Caki2 (cell line): ENCODE results near the gene TNNT1. TPM values are rescaled to one million over a fixed set of nuclear protein-coding genes. Genes with fewer than 3 reads are reported as not detected.

Source experiments
- DNase-seq: peaks from one replicate; pipeline ENCODE4 v3.0.0-alpha.2; 2015; ENCODE audit warnings: low read depth
- in situ Hi-C: cut with HindIII; loops from 2 replicates; pipeline ENCODE4 v1.10.0; 2016; ENCODE audit warnings: low sequenced_read_pairs, low pct_unique_long_range_greater_than_20kb, mixed read lengths
- total RNA-seq: library from RNA; depleted of rRNA; stranded (reverse); fragments of >200 nt; shearing (Covaris generic); gene quantifications from 2 replicates; pipeline ENCODE4 v1.2.3, GENCODE V29; 2014; ENCODE audit warnings: low replicate concordance

The TNNT1 gene
- total RNA-seq, 1 experiment from 2014 or later: 325 TPM

DNA sequence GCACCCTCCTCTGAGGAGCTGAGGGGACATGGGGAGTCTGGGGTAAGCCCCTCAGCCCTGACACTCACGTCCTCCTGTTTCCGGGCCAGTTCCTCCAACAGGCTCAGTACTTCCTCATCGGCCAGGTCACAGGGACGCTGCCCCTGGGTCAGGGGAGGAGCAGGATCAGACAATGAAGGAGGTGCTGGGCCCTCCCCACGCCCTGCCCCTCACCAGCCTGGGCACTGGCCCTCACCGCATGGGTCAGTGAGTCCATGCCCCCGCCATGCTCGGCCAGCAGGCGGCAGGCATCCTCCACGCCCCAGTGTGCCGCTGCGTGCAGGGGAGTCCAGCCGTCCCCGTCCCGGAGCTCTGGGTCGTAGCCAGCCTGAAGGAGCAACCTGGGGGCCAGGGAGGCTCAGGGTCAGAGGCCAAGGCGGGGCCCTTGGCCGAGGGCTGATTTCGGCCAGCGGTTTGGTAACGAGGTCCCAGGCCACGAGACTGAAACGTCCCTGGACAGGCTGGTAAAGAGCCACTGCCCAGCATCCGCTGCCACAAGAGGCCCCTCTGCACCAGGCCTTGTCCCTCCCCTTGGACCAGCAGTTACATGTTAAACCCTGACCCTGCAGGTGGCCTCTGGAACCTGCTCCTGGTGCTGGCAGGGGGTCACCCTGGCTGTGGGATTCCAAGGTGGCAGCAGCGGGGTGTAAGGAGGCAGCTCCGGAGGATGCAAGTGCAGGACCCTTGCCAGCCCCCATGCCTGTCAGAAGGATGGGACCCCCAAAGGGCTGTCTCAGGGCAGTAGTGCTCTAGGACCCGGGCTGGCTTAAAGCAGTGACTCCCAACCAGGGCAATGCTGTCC lies 50.1 kb downstream of the TNNT1 start:
- in situ Hi-C loops: no loop called here
- DNase-seq: no peak

DNA sequence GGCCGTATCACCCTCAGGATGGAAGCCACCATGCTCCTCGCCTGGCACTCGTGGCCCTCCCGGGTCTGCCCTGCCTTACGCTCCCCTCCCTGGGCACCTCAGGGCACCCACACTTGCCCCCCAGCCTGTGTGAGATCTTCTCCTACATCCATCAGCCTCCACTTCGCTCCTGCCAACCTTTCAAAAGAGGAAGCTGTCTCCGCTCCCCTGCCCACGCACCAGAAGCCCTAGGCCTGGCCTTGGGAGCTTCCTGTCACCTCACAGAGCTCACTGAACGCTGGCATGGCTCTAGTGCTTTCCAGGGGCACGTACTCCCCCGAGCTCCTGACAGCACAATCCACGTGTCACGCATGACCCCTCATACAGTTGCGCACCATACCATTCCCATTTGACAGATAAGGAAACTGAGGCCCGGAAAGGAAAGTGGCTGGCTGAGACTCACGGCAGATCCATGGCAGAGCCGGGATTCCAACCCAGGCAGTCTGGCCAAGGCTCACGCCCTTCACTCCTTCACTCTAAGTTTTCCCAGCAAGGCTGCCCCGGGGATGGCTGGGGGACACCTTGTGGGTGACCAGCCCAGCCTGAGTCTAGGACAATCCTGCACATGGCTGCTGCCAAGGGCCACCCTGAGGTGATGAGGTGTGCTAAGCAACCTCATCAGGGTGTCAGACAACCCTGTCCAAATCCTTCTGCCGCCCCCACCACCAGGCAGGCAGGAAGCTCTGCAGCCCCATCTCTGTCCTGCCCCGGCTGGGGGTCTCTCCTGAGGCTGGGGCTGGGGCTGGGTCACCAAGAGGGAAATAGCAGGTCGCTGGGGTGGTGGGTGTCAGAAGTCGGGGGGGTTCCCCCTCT lies 50.9 kb downstream of the TNNT1 start:
- in situ Hi-C loops: no loop called here
- no peak for DNase-seq

GRCh38 chr19:55096061-55096701 lies 52.8 kb downstream of the TNNT1 start:
- no peak for DNase-seq
- in situ Hi-C loops: no loop called here

DNA sequence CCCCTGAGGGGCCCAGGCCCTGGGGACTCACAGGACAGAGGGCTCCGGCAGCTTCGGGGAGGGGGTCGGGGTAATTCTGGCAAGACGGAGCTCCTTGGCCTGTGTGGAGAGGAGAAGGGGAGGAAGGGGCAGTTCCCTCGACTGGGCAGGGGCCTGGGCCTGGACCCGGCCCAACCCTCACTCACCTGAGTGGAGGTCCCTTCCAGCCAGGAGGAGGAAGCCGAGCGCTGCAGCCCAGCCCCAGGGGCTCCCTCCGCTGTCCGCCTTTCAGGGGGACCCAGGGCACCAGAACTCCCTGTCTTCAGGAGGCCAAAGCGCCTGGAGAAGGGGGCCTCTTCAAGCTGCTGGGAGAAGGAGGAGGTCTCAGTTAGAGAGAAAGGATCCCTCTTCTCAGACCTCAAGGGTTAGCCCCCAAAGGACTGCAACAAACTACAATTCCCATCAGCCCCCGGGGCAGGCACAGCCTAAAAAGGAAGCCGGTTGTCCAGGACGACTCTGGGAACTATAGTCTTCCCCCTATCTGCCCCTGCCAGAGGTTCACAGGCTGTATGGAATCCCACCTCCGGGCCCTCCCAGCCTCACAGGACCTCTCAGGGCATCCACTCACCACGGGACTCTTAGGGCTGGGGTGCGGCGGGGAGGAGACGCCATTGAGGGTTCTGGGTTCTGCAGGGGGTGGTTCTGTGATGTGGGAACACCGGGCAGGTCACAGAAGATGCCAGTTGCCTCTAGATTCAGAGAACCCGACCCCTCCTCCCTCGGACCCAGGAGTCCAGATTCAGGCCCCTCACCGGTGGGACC lies 53.5 kb downstream of the TNNT1 start:
- no peak for DNase-seq
- in situ Hi-C loops: no loop called here

DNA sequence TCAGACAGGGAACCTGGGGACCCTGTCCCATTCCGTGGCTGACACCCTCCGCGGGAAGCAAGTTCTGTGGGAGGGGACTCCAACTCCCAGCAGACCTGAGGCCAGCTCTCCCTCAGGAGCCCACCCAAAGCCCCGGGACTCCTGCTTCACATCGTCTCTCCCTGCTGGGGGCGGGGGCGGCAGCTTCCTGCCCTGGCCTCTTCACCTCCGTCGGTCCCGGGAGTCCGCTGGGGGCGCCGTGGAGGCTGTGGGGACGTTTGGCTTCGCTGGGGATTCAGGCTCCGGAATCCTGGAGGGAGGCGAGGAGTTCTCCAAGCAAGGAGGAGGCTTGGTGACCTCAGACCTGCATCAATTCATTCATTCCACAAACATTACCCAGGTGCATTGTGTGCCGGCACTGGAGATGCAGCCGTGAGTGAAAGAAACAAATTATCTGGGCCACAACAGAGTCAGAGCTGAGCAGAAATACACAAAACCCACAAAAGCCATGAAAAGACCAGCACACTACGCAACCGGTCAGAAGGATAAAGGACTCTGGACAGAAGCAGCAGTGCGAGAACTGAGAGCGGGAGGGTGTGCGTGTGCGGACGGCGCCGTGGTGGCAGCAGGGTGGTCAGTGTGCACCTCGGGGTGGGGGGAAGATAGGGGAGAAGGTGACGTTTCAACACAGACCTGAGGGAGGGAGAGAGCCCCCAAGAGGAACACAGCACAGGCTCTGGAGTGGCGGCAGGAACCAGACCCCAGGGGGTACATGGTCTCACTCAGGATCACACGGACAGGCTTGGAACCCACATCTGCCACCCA lies 54.3 kb downstream of the TNNT1 start:
- DNase-seq: no peak
- in situ Hi-C loops: no loop called here

GRCh38 chr19:55092423-55093318 lies 56.3 kb downstream of the TNNT1 start:
- in situ Hi-C loops: no loop called here
- no peak for DNase-seq

DNA sequence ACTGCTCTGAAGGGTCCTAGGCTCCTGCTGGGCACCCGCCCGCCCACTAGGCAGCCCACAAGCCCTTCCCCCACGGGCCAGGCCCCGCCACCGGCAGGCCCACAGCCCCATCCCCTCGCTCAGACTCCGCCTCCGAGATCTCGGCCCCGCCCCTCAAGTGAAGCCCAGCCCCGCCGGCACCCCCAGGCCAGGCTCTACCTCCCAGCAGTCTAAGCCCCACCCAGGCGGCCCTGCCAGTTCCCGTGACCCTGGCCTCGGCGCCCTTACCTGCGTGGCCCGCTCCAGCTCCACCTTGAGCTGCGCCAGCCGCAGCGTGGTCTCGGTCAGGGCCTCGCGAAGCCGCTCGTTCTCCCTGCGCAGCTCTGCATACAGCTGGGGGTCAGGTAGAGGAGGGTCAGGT lies 57.1 kb downstream of the TNNT1 start:
- in situ Hi-C loops: no loop called here
- DNase-seq: no peak

DNA sequence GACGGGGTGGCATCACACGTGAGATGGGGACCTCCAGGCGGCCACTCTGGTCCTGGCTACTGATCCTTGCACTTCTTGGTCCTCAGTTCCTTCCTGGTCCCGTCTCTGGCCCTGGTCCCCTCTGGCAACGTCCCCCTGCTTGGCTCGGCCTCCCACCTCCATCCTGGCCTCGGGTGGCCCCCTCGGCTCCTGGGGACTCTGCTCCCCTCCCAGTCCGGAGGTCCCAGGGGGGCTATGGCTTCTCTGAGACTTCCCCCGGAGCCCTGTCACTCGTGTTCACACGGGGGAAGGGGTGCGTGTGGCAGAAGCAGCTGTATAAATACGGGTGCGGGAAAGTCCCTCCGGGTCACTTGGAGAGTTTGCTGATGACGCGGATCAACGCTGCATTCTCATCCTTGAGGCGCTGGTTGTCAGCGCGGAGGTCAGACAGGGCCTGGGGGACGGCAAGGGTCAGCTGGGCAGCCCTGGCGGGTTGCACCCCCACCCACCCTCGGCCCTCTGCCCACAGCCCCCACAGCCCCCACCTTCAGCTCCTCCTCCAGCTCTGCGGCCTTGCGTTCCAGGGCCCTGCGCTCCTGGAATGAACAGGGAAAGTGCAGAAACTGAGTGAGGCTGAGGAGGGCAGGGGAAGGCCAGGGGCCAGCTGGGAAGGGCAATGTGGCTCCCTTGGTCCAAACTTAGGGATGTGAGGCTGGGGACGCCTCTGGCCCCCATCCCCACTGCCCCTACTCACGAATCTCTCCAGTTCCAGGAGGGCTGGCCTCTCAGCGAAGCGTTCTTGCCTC lies 57.7 kb downstream of the TNNT1 start:
- in situ Hi-C loops: no loop called here
- DNase-seq: no peak

GRCh38 chr19:55090564-55090963 lies 58.4 kb downstream of the TNNT1 start:
- DNase-seq: no peak
- in situ Hi-C loops: no loop called here

- in situ Hi-C loops: no loop called here
- no peak for DNase-seq
Observed at GRCh38 chr19:55089342-55089944, 59.6 kb downstream of the TNNT1 start.

DNA sequence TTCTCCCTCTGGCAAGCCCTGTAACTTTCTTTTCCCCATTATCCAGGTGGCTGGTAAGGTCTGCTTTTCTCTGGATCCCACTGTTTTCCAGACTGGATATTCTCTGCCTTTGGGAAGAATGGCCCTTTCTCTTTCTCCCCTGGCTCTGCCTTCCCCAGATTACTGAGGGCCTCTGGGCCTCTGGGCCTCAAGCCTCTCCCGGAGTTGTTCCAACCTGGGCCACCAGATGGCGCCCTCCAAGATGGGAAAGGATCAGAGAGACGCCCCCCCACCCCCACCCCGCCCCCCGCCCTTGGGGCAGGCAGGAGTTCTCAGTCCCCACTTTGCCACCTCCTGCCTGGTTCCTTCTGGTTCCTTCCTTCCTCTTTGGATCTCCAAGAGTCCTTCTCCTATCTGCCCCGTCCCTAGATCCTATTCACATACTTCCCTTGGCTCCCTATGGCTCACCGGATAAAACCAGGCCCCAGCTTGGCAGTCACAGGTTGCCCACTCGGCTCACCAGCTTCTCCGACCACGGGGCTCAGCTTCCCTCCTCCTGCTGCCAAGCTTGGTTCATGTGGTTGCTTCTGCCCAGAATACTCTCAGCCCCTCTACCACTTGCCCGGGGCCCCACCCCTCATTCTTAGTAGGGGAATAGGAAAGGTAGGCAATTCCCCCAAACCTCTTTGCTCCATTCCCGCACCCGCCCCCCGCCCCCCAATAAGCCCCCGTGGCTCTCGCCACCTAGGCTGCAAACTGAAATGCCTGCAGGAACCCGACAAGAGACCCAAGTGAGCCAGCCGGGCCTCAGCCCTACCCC lies 60.3 kb downstream of the TNNT1 start:
- in situ Hi-C loops: no loop called here
- DNase-seq: peak; percentile 64

GRCh38 chr19:55088021-55088451 lies 61.0 kb downstream of the TNNT1 start:
- in situ Hi-C loops: no loop called here
- DNase-seq: no peak

- in situ Hi-C loops: no loop called here
- no peak for DNase-seq
Observed at GRCh38 chr19:55087542-55087901, 61.5 kb downstream of the TNNT1 start.

- in situ Hi-C loops: no loop called here
- DNase-seq: peak; percentile 95
Observed at GRCh38 chr19:55086730-55087541, 62.1 kb downstream of the TNNT1 start.
